GM18517 (cell line): ENCODE measurements around the gene TBX1.

Experiments
- ATAC-seq: cut with Tn5 transposase; IDR thresholded peaks from one replicate; pipeline ENCODE4 v1.9.1; 2021; ENCODE audit warnings: mild to moderate bottlenecking, moderate library complexity; ENCODE audit not compliant: unreplicated experiment

Gene TBX1

GRCh38 chr22:19797086-19798002, 36.8 kb downstream of the TBX1 start:
- no peak for ATAC-seq

GRCh38 chr22:19798003-19798665, 37.6 kb downstream of the TBX1 start:
- no peak for ATAC-seq

- ATAC-seq = no peak
These were observed 38.3 kb downstream of the TBX1 start for GRCh38 chr22:19798891-19799293.

- no peak for ATAC-seq
These were observed 39.0 kb downstream of the TBX1 start for GRCh38 chr22:19799322-19800190.

GRCh38 chr22:19800306-19800705, 39.7 kb downstream of the TBX1 start:
- no peak for ATAC-seq

- ATAC-seq = no peak
These were observed 40.2 kb downstream of the TBX1 start for GRCh38 chr22:19800761-19801244.

- no peak for ATAC-seq
These were observed 40.9 kb downstream of the TBX1 start for GRCh38 chr22:19801340-19802000.

- ATAC-seq = no peak
These were observed 41.7 kb downstream of the TBX1 start for GRCh38 chr22:19802001-19802893.

- no peak for ATAC-seq
These were observed 42.5 kb downstream of the TBX1 start for GRCh38 chr22:19802894-19803735.

- no peak for ATAC-seq
These were observed 43.2 kb downstream of the TBX1 start for GRCh38 chr22:19803736-19804267.

GRCh38 chr22:19805821-19806212, 45.2 kb downstream of the TBX1 start:
- no peak for ATAC-seq

- ATAC-seq = no peak
These were observed 45.9 kb downstream of the TBX1 start for GRCh38 chr22:19806213-19807160.

GRCh38 chr22:19807161-19807913, 46.8 kb downstream of the TBX1 start:
- no peak for ATAC-seq

GRCh38 chr22:19807914-19808872, 47.6 kb downstream of the TBX1 start:
- no peak for ATAC-seq

GRCh38 chr22:19808873-19809478, 48.4 kb downstream of the TBX1 start:
- no peak for ATAC-seq
